IgD-negative memory B cell (primary cell): ENCODE results near the gene HECTD1. TPM values are rescaled to one million over a fixed set of nuclear protein-coding genes. Genes with fewer than 3 reads are reported as not detected.
"Not testable (repeated sequence)": the region's sequence is repeated elsewhere in the genome, so short reads cannot be mapped to it uniquely, and the experiment has no call there.

Experiments used
- H3K27ac Mint-ChIP-seq, 3 donors: one replicate each; pipeline ENCODE4 v1.8.0; 2020 to 2022; ENCODE audit warnings: mild to moderate bottlenecking in 3 of 3, mixed read lengths in 3 of 3, moderate library complexity in 1 of 3
- H3K27me3 Mint-ChIP-seq: one replicate; pipeline ENCODE4 v1.8.0; 2021; ENCODE audit warnings: mixed read lengths
- H3K36me3 Mint-ChIP-seq: one replicate; pipeline ENCODE4 v1.8.0; 2020; ENCODE audit warnings: mild to moderate bottlenecking, mixed read lengths
- H3K4me1 Mint-ChIP-seq, 3 donors: one replicate each; pipeline ENCODE4 v1.8.0; 2020 to 2022; ENCODE audit warnings: mixed read lengths in 3 of 3, mild to moderate bottlenecking in 1 of 3
- H3K4me3 Mint-ChIP-seq, 4 donors: one replicate each; pipeline ENCODE4 v1.8.0; 2020 to 2022; ENCODE audit warnings: mild to moderate bottlenecking in 4 of 4, mixed read lengths in 4 of 4, moderate library complexity in 3 of 4
- H3K9me3 Mint-ChIP-seq, 3 donors: one replicate each; pipeline ENCODE4 v1.8.0; 2020 to 2021; ENCODE audit warnings: mixed read lengths in 3 of 3, mild to moderate bottlenecking in 1 of 3
- polyA plus RNA-seq: library from polyadenylated mRNA; unstranded; fragments of 300-500 nt; fragmentation: Illumina TruSeq; gene quantifications from one replicate; pipeline ENCODE4 v1.2.3, GENCODE V29; 2021

Gene HECTD1
- polyA plus RNA-seq, 1 donor from 2014 or later: 30.9 TPM

DNA sequence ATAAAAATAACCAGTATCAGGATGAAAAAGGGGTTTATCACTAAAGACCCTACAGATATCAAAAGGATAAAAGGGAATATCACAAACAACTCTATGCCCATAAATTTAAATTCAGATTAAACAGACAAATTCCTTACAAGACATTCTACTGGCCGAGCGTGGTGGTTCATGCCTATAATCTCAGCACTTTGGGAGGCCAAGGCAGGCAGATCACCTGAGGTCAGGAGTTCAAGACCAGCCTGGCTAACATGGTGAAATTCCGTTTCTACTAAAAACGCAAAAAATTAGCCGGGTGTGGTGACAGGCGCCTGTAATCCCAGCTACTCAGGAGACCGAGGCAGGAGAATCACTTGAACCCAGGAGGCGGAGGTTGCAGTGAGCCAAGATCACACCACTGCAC, 15.0 kb downstream of the HECTD1 start:
- Mint-ChIP-seq H3K4me1 (peaks cover 18 to 32% (median 30%) of the 10 kb centered on the region in 3 donors), H3K27ac (peak overlapping the region in 1 of 3 donors; percentile 73)
- not testable (repeated sequence) for H3K4me3 Mint-ChIP-seq, H3K9me3 Mint-ChIP-seq, H3K36me3 Mint-ChIP-seq, H3K27me3 Mint-ChIP-seq

DNA sequence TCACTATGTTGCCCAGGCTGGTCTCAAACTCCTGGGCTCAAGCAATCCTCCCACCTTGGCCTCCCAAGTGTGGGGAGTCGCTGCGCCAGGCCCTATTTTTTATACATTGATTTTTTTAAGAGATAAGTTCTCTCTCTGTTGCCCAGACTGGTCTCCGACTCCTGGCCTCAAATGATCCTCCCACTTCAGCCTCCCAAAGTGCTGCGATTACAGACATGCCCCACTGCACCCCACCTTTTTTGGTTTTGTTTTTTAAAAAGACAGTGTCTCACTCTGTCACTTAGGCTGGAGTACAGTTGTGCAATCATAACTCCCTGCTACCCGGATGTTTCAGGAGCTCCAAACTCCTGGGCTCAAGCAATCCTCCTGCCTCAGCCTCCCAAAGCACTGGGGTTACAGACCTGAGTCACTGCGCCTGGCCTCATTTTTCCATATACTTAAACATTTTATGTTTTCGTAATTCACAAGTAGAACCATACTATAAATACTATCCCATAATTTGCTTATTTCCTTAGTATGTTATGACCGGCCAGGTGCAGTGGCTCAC, 16.8 kb downstream of the HECTD1 start:
- no peaks in the 10 kb centered on the region for H3K27me3 Mint-ChIP-seq
- H3K27ac Mint-ChIP-seq: peak overlapping the region in 1 of 3 donors; percentile 46
- peaks cover 13 to 27% (median 25%) of the 10 kb centered on the region in 3 donors for H3K4me1 Mint-ChIP-seq
- H3K36me3 Mint-ChIP-seq: peaks cover 10% of the 10 kb centered on the region
- H3K9me3 Mint-ChIP-seq: no peaks in the 10 kb centered on the region
- H3K4me3 Mint-ChIP-seq: no peak overlapping the region

DNA sequence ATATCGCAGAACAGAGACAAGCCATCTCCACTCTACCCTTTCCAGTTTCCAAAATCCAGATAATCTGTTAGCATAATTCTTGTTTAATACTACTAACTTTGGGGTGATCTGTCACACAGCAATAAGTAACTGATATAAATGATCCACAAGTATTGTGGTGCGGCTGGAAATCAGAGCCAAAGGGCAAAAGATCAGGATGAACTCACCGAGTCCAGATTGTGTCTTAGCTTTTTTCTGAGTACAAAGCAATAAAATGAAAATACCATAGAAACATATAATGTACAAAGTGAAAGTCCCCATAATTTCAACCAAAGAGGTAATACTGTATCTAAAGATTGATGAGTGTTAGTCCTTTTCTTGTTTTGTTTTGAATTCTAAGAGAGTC, 17.4 kb downstream of the HECTD1 start:
- Mint-ChIP-seq H3K4me1 (peaks cover 13 to 28% (median 25%) of the 10 kb centered on the region in 3 donors), H3K27me3 (no peaks in the 10 kb centered on the region), H3K27ac (peak overlapping the region in 1 of 3 donors; percentile 46), H3K36me3 (peaks cover 10% of the 10 kb centered on the region), H3K4me3 (no peak overlapping the region), H3K9me3 (no peaks in the 10 kb centered on the region)

DNA sequence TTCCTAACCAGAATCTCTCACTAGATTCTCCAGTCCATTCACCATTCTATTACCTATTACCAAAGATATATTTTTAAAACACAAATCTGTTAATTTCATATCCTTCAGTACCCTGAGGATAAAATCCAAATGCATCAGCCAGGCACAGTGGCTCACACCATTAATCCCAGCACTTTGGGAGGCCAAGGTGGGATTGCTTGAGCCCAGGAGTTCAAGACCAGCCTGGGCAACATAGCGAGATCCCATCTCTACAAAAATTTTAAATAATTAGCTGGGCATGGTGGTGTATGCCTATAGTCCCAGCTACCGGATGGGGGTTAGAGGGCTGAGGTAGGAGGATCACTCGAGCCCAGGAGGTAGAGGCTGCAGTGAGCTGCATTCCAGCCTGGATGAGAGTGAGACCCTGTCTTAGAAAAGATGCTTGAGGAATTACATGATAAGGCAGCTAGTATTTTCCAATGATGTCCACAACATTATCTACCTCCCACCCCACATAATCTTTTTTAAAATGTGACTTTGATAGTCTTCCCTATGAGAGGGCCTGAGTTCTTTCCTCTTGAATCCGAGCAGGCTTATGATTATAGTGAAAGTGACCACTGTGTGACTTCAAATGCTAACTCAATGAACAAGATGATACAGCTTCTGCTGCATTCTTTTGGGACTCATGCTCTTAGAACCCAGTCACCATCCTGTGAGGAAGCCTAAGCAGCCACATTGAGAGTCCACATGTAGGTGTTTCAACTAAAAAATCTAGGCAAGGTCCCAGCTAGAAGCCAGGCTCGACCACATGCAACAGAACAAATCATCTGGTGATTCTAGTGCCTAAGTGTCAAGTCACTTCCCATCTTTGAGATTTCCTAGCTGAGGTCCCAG, 18.0 kb downstream of the HECTD1 start:
- Mint-ChIP-seq H3K4me3 (peak overlapping the region in 1 of 4 donors; percentile 33), H3K27ac (peak overlapping the region in 1 of 3 donors; percentile 14)

DNA sequence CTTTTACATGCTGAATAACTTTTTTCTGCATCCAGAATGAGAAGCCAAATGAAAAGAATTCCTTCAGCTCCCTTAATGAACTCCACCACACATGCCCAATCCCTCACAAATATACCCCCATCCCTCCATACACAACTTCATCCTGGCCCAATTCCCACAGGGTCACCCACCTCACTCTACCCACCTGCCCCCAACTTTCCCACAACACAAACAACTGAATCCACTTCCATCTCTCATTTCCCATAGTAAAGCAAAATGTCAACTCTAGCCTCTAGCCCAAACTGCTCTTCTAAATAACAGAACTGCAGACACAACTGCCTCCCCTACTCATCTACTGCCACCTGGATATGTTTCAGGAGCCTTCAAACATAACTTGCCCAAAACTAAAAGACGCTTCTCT, 18.8 kb downstream of the HECTD1 start:
- Mint-ChIP-seq H3K36me3 (peaks cover 7% of the 10 kb centered on the region), H3K27ac (peak overlapping the region in 2 of 3 donors; percentile 8 to 36), H3K9me3 (no peaks in the 10 kb centered on the region), H3K4me3 (no peak overlapping the region), H3K27me3 (no peaks in the 10 kb centered on the region), H3K4me1 (peaks cover 12 to 23% (median 16%) of the 10 kb centered on the region in 3 donors)

More for the DNA sequence above, 18.0 kb downstream of the HECTD1 start:
- Mint-ChIP-seq H3K36me3 (peaks cover 7% of the 10 kb centered on the region), H3K27me3 (no peaks in the 10 kb centered on the region), H3K9me3 (no peaks in the 10 kb centered on the region), H3K4me1 (peaks cover 11 to 23% (median 21%) of the 10 kb centered on the region in 3 donors)

DNA sequence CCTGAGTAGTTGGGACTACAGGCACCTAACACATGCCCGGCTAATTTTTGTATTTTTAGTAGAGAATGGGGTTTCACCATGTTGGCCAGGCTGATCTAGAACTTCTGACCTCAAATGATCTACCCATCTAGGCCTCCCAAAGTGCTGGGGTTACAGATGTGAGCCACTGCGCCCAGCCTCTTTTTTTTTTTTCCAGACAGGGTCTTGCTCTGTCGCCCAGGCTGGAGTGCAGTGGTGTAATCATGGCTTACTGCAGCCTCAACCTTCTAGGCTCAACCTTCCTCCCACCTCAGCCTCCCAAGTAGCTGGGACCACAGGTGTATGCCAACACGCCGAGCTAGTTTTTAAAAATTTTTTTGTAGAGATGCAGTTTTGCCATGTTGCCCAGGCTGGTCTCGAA, 25.6 kb downstream of the HECTD1 start:
- H3K36me3 Mint-ChIP-seq, H3K27me3 Mint-ChIP-seq, H3K9me3 Mint-ChIP-seq, H3K4me3 Mint-ChIP-seq: not testable (repeated sequence)
- peak overlapping the region in 1 of 3 donors; percentile 10 for H3K27ac Mint-ChIP-seq
- H3K4me1 Mint-ChIP-seq: peaks cover 0 to 14% (median 8%) of the 10 kb centered on the region in 3 donors

DNA sequence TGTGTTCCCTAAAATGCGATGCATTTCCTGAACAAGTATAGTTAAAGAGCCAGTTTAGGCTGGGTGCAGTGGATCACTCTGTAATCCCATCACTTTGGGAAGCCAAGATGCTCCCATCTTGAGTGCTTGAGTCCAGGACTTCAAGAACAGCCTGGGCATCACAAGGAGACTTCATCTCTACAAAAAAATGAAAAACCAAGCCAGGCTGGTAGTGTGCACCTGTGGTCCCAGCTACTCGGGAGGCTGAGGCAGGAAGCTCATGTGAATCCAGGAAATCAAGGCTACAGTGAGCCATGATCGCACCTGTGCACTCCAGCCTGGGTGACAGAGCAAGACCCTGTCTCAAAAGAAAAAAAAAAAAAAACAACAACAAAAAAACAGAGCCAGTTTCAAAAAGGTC, 26.3 kb downstream of the HECTD1 start:
- Mint-ChIP-seq H3K27me3 (no peaks in the 10 kb centered on the region), H3K4me3 (no peak overlapping the region), H3K36me3 (peaks cover 2% of the 10 kb centered on the region)

DNA sequence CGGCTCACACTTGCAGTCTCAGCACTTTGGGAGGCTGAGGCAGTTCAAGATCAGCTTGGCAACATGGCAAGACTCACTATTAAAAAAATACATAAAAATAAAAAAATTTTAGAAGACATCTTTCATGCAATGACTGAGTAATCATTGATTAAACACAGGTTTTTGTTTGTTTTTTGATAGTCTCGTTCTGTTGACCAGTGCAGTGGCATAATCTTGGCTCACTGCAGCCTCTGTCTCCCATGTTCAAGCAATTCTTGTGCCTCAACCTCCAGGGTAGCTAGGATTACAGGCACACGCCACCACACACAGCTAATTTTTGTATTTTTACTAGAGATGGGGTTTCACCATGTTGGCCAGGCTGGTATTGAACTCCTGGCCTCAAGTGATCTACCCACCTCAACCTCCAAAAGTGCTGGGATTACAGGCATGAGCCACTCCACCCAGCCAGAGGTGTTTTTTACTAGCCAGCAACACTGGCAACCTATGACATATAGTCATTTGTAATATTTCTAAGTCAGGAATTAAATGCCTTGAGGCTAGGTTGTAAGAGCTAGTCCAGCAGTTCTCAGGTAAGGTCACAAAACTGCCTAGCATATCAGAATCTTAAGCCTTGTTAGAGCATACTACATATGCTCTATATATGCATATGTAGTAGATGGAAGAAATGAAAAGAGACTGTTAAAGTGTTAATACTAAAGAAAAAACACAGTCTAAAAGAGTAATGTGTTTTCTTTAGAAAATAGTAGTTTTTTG, 27.1 kb downstream of the HECTD1 start:
- H3K36me3 Mint-ChIP-seq: no peaks in the 10 kb centered on the region
- H3K9me3 Mint-ChIP-seq: no peaks in the 10 kb centered on the region
- H3K27ac Mint-ChIP-seq: peak overlapping the region in 1 of 3 donors; percentile 23
- H3K4me3 Mint-ChIP-seq: no peak overlapping the region
- H3K4me1 Mint-ChIP-seq: peaks cover 0 to 10% (median 8%) of the 10 kb centered on the region in 3 donors
- no peaks in the 10 kb centered on the region for H3K27me3 Mint-ChIP-seq

More for the DNA sequence above, 26.3 kb downstream of the HECTD1 start:
- peak overlapping the region in 1 of 3 donors; percentile 73 for H3K27ac Mint-ChIP-seq
- no peaks in the 10 kb centered on the region for H3K9me3 Mint-ChIP-seq
- peaks cover 0 to 14% (median 8%) of the 10 kb centered on the region in 3 donors for H3K4me1 Mint-ChIP-seq

DNA sequence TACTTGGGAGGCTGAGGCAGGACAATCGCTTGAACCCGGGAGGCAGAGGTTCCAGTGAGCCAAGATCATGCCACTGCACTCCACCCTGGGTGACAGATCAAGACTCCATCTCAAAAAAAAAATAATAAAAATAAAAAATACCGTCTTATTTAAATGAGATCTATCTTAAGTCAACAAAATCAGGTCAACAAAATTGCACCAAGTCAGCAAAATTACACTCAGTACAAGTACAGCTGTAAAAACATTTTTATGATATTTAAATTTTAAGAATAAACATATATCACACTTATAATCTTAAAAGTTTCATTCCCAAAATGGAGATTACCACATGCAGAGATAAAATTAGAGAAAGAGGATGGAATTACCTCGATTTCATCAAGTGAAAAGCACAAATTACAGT, 33.2 kb downstream of the HECTD1 start:
- Mint-ChIP-seq H3K4me1 (peaks cover 0 to under 1% (median 0%) of the 10 kb centered on the region in 3 donors), H3K36me3 (no peaks in the 10 kb centered on the region), H3K9me3 (no peaks in the 10 kb centered on the region), H3K27ac (no peak overlapping the region), H3K4me3 (no peak overlapping the region), H3K27me3 (no peaks in the 10 kb centered on the region)

DNA sequence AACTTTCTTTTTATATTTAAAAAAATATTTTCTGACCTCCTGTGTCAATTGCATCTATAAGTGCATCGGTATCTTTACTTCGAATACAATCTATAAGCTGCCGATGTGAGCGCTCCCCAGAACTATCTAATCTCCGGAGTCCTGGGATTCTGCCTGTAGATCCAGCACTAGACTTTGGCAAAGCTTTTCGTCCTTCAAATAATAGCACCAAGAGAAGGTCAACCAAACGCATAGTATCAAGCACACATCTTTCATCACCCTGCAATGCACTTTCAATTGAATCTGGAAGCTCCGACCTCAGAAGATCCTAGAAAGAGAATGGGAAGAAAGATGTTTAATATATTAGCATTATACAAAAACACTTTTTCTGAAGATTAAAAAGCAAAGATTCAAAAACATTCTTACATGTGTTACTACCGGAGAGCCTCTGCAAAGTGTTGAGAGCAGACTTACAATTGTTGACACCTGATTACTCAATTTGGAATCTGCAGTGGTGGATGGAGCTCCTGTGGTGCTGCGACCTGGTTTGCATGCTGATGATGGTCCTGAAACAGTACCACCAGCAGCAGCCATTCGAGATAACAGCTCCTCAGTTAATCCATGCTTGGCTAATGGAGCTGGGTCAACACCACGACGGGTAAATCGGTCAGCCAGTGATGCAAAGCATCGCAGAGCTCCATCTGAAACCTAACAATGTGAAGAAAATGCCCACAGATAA, 34.3 kb downstream of the HECTD1 start:
- no peaks in the 10 kb centered on the region for H3K36me3 Mint-ChIP-seq
- no peak overlapping the region for H3K27ac Mint-ChIP-seq
- no peaks in the 10 kb centered on the region for H3K4me1 Mint-ChIP-seq
- H3K4me3 Mint-ChIP-seq: no peak overlapping the region
- no peaks in the 10 kb centered on the region for H3K9me3 Mint-ChIP-seq
- H3K27me3 Mint-ChIP-seq: no peaks in the 10 kb centered on the region

DNA sequence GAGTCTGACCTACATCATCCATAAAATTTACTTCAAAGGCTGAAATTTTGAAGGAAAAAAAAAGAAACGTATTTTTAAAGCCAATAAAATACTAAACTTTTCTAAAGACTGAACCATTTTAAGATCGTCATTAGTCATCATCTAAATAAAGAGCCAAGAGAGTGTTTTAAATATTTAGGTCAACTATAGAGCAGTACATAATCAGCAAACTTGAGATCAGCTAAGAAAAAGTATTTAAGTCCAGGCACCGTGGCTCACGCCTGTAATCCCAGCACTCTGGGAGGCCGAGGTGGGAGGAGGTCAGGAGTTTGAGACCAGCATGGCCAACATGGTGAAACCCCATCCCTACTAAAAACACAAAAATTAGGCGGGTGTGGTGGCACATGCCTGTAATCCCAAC, 35.5 kb downstream of the HECTD1 start:
- H3K36me3 Mint-ChIP-seq: no peaks in the 10 kb centered on the region
- H3K27ac Mint-ChIP-seq: no peak overlapping the region

DNA sequence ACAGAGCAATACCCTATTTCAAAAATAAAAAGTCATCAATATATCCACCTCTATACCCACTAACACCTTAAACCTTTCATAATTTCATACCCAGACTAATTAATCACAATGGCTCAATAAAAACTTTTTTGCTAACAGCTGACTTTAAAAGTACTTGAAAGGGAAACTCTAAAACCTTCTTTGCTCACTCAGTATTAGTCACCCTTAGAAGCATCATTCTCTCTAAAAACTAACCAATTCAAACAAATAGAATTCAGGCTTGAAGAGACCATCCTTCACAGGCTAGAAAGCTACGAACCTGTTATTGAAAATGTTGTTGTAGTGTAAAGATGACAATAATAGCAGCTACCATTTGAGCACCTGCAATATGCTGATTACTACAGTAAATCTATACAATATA, 37.2 kb downstream of the HECTD1 start:
- H3K27me3 Mint-ChIP-seq: no peaks in the 10 kb centered on the region
- H3K36me3 Mint-ChIP-seq: peaks cover 2% of the 10 kb centered on the region
- H3K27ac Mint-ChIP-seq: no peak overlapping the region
- no peaks in the 10 kb centered on the region for H3K4me1 Mint-ChIP-seq
- no peaks in the 10 kb centered on the region for H3K9me3 Mint-ChIP-seq
- no peak overlapping the region for H3K4me3 Mint-ChIP-seq

More for the DNA sequence above, 35.5 kb downstream of the HECTD1 start:
- Mint-ChIP-seq H3K4me1 (no peaks in the 10 kb centered on the region), H3K9me3 (no peaks in the 10 kb centered on the region), H3K27me3 (no peaks in the 10 kb centered on the region), H3K4me3 (no peak overlapping the region)

DNA sequence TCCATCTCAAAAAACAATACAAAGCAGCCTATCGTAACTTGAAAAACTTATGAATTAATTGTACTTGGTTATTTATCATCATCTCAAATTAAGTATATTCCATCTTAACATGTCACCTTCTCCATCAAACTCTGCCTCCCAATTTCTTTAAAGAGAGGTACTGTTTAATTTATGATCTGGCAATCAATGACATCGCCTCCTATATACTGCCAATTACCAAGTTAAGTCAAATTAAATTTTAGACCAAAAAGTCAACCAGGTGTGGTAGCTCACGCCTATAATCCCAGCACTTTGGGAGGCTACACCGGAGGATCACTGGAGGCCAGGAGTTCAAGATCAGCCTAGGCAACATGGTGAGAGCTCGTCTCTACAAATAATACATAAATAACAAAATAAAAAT, 37.7 kb downstream of the HECTD1 start:
- Mint-ChIP-seq H3K27me3 (no peaks in the 10 kb centered on the region), H3K4me3 (no peak overlapping the region), H3K4me1 (no peaks in the 10 kb centered on the region), H3K27ac (peak overlapping the region in 1 of 3 donors; percentile 63), H3K9me3 (no peaks in the 10 kb centered on the region), H3K36me3 (peaks cover 2% of the 10 kb centered on the region)

DNA sequence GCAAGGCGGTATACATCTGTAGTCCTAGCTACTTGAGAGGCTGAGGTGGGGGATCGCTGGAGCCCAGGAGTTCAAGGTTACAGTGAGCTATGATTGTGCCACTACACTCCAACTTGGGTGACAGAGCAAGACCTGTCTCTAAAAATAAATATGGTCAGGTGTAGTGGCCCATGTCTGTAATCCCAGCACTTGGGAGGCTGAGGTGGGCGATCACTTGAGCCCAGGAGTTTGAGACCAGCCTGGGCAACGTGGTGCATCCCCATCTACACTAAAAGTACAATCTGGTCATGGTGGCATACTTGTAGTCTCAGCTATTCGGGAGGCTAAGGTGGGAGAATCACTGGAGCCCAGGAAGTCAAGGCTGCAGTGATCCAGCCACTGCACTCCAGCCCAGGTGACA, 40.6 kb downstream of the HECTD1 start:
- H3K27me3 Mint-ChIP-seq: no peaks in the 10 kb centered on the region

DNA sequence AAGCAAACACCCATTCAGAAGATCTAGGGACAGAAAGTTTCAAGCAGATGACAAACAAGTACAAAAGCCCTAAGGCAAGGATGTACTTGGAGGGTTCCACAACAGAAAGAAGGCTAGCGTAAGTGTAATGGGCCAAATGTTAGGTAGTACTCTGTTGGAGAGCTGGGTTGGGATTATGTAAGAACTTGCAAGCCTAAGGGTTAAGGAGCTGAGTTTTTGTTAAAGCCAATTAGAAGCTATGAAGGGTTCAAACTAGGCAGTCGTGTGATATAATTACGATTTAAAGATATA, 41.4 kb downstream of the HECTD1 start:
- Mint-ChIP-seq H3K36me3 (peaks cover 3% of the 10 kb centered on the region), H3K27me3 (no peaks in the 10 kb centered on the region), H3K9me3 (no peaks in the 10 kb centered on the region), H3K4me1 (no peaks in the 10 kb centered on the region), H3K4me3 (no peak overlapping the region), H3K27ac (no peak overlapping the region)

More for the DNA sequence above, 40.6 kb downstream of the HECTD1 start:
- H3K27ac Mint-ChIP-seq: no peak overlapping the region
- peaks cover 3% of the 10 kb centered on the region for H3K36me3 Mint-ChIP-seq
- H3K4me3 Mint-ChIP-seq: no peak overlapping the region
- no peaks in the 10 kb centered on the region for H3K4me1 Mint-ChIP-seq
- H3K9me3 Mint-ChIP-seq: no peaks in the 10 kb centered on the region
